ENCODE results near the gene CCL24.
A peak's percentile ranks its signal among the peaks of the same experiment; 100 is the strongest.
"Not testable (repeated sequence)": the region's sequence is repeated elsewhere in the genome, so short reads cannot be mapped to it uniquely, and the experiment has no call there.

Gene CCL24

GRCh38 chr7:75818472-75818871 is 4.9 kb upstream of the CCL24 start:
- no peak for DNase-seq

DNA sequence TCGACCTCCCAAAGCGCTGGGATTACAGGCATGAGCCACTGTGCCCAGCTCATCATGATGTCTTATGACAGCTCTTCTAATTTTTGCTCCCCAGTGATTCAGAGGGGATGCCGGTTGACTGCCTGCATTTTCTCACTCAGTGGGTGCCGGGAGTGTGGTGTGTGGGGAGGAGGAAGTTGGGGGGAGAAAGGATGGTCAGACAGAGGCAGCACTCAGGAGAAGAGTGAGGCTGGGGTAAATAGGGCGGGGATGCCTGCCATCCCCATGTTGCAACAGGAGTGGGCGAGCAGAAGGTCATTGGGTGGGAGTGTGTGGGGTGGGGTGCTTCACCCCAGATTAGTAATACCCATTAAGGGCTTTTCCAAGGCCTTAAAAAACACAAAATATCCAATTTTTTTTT is 3.5 kb upstream of the CCL24 start:
- DNase-seq = no peak

GRCh38 chr7:75815418-75816064 is 1.9 kb upstream of the CCL24 start:
- no peak for DNase-seq

GRCh38 chr7:75814407-75814947 is 871 bp upstream of the CCL24 start:
- no peak for DNase-seq

GRCh38 chr7:75813084-75813483 is 522 bp downstream of the CCL24 start:
- no peak for DNase-seq

DNA sequence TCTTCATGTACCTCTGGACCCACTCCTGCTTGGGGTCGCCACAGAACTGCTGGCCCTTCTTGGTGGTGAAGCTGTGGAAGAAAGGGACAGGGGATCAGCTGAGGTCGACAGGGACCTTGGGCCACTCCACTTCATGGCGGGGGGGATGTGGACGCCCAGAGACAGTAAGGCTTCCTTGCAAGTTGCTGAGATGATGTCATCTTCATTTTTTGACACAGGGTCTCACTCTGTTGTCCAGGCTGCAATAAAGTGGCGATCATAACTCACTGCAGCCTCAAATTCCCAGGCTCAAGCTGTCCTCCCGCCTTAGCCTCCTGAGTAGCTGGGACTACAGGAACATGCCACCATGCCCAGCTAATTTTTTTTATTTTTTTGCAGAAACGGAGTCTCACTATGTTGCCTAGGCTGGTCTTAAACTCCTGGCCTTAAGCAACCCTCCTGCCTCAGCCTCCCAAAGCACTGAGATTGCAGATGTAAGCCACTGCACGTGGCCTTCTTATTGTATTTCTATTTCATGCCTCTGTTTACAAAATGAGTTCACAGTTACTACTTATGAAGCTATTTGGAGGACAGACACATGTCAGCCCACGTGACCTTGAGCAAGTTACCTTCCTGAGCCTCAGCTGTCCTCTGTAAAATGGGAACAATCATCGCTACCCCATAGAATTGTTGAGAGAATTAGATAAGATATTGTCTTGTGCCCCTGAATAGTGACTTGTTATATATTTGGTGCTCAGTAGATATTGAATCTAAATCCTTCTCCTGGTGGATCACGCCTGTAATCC is 1.5 kb downstream of the CCL24 start:
- no peak for DNase-seq

DNA sequence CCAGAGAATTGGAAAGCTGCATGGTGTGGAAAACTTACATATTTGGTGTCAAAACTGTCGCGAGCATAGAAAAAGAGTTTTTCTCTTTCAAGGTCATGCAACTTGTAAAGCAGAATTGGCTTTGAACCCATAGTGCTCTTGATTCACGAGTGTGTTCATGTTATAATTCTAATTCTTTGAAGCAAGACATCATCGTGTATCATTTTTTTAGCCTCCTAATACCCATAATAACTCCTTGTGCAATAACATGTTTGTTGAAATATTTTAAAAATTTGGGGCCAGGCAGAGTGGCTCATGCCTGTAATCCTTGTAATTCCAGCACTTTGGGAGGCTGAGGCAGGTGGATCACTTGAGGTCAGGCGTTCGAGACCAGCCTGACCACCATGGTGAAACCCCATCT is 4.2 kb downstream of the CCL24 start:
- no peak for DNase-seq

- DNase-seq = peak; percentile 97
Measured at GRCh38 chr7:75808106-75808505, 5.5 kb downstream of the CCL24 start.

- no peak for DNase-seq
Measured at GRCh38 chr7:75807452-75807851, 6.2 kb downstream of the CCL24 start.

- DNase-seq = no peak
Measured at GRCh38 chr7:75806560-75807307, 6.9 kb downstream of the CCL24 start.

DNA sequence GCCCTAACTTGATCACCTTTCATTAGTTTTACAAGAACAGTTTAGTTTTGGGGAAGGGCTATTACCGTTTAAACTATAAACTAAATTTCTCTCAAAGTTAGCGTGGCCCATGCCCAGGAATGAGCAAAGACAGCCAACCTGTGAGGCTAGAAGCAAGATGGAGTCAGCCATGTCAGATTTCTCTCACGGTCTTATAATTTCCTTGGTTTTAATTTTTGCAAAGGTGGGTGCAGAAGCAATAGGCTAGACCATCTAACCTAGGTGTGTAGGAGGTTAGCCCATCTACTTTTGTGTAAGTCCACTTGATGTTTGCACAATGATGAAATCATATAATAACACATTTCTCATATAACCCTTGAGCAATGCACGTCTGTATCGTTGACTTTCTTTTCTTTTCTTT is 8.9 kb downstream of the CCL24 start:
- DNase-seq = no peak

- no peak for DNase-seq
Measured at GRCh38 chr7:75804004-75804403, 9.6 kb downstream of the CCL24 start.

DNA sequence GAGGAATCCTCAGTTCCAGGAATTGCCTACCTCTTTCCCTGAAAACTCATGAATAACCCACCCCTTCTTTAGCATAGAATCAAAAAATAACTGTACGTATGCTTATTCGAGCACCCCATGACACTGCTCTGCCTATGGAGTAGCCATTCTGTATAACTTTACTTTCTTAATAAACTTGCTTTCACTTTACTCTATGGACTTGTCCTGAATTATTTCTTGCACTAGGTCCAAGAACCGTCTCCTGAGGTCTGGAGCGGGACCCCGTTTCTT is 11.1 kb downstream of the CCL24 start:
- no peak for DNase-seq

GRCh38 chr7:75798770-75799169 is 14.8 kb downstream of the CCL24 start:
- no peak for DNase-seq

GRCh38 chr7:75796420-75796819 is 17.2 kb downstream of the CCL24 start:
- no peak for DNase-seq

DNA sequence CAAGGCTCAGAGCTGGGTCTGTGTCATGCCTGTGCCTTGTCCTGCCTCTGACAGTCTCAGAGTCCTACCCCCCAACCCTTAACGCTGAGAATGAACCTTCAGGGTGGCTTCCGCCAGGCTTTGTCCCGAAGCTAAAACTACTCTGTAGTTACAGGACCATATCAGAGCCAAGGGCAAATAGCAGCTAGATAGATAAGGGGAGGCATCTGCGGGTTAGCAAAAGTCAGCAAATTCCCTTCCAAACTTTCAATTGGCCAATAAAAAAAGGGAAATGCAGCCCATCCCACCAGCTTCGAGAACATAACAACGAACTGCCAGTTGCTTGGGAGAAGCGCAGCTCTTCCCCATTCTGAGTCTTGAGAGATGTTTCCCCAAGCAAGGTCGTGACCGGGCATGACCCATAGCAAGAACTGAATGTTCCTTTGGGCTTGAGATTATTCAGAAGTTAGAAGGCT is 17.7 kb downstream of the CCL24 start:
- no peak for DNase-seq

- DNase-seq = no peak
Measured at GRCh38 chr7:75793676-75794075, 19.9 kb downstream of the CCL24 start.

- DNase-seq = not testable (repeated sequence)
Measured at GRCh38 chr7:75792567-75792966, 21.0 kb downstream of the CCL24 start.

GRCh38 chr7:75789361-75789924 is 24.2 kb downstream of the CCL24 start:
- DNase-seq = no peak

GRCh38 chr7:75788154-75788847 is 25.3 kb downstream of the CCL24 start:
- DNase-seq = not testable (repeated sequence)

- not testable (repeated sequence) for DNase-seq
Measured at GRCh38 chr7:75783058-75783457, 30.5 kb downstream of the CCL24 start.

DNA sequence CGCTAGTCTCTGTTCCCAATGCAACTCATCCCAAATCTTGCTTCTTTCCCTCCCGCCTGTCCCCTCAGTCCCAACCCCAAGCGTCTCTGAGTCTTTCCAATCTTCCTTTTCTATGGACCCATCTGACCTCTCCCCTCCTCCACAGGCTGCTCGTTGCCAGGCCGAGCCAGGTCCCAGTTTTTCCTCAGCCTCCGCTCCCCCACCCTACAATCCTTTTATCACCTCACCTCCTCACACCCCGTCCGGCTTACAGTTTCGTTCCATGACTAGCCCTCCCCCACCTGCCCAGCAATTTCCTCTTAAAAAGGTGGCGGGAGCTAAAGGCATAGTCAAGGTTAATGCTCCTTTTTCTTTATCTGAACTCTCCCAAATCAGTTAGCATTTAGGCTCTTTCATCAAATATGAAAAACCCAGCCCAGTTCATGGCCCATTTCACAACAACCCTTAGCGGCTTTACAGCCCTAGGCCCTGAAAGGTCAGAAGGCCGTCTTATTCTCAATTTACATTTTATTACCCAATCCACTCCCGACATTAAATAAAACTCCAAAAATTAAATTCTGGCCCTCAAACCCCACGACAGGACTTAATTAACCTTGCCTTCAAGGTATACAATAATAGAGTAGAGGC is 32.8 kb downstream of the CCL24 start:
- DNase-seq = not testable (repeated sequence)
